Measurements from ENCODE around the gene SLIT3. TPM values are rescaled to one million over a fixed set of nuclear protein-coding genes. Genes with fewer than 3 reads are reported as not detected.

Gene SLIT3
- total and polyA plus RNA-seq, 10 of the 15 experiments (the other 5 are each of a cell fraction or from before 2014, with no cell fraction given): 0.05 TPM; not detected in 9

DNA sequence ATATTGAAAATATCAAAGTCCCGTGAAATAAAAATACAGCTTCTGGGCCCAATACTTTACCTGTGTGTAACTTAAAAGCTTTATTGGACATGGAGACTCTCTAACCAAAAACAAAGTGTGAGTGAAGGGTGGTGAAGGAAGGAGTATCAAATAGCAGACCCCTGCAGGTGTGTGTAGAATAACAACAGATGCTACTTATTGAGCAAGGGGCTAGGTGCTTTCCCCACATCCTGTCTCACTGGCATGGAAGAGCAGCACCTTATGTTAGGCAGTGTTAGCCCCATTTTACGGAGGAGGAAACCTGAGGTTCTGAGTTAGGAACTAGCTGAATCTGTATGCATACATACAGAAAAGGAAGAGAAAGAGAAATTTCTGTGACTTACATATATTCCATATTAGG lies 21.8 kb downstream of the SLIT3 start:
- CTCF ChIA-PET: interaction anchor here (0.6 kb wide), 1 partner anchor 1640 kb away, joined by 3 read pairs; no protein-coding TSS in a partner anchor

More for the DNA sequence above, 21.8 kb downstream of the SLIT3 start:
- FAIRE-seq (no peak), DNase-seq (ENCODE audit: low read depth, low spot score) (no peak), ATAC-seq (no peak)
- intact Hi-C loops (cut with micrococcal nuclease; ENCODE audit: unreplicated experiment) (no loop called here), in situ Hi-C loops (cut with MboI) (no loop called here)
- WGBS (ENCODE audit: insufficient coverage, insufficient replicate concordance, low lambda C conversion rate, missing lambda C conversion rate): 82% methylated on average over 2 of the region's 2 CpGs
- BruUV-seq (replicated peaks): no TSS peak
- no peaks in the 10 kb centered on the region for H4K20me1 ChIP-seq (ENCODE audit: control insufficient read depth, insufficient read depth)
- no peaks in the 10 kb centered on the region for H3K4me1 ChIP-seq (ENCODE audit: control insufficient read depth, insufficient read depth, low read length)
- H3K79me2 ChIP-seq (ENCODE audit: control insufficient read depth, insufficient read depth, low read length): no peaks in the 10 kb centered on the region
- RAD21 ChIA-PET (ENCODE audit: unreplicated experiment): no interaction called here
- H3K27ac ChIP-seq (ENCODE audit: control insufficient read depth, insufficient read depth): no peak overlapping the region
- H3K4me2 ChIP-seq (ENCODE audit: control insufficient read depth, insufficient read depth): no peak overlapping the region
- no peak for TF ChIP-seq MLLT1 (IDR thresholded peaks at IDR 0.05)
- no peak for TF ChIP-seq ZNF622 (IDR thresholded peaks at IDR 0.05)
- TF ChIP-seq, protein P1, sequence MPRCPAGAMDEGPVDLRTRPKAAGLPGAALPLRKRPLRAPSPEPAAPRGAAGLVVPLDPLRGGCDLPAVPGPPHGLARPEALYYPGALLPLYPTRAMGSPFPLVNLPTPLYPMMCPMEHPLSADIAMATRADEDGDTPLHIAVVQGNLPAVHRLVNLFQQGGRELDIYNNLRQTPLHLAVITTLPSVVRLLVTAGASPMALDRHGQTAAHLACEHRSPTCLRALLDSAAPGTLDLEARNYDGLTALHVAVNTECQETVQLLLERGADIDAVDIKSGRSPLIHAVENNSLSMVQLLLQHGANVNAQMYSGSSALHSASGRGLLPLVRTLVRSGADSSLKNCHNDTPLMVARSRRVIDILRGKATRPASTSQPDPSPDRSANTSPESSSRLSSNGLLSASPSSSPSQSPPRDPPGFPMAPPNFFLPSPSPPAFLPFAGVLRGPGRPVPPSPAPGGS (IDR thresholded peaks at IDR 0.05; ENCODE audit: borderline replicate concordance, insufficient read depth, low read depth, low read length, poor library complexity, severe bottlenecking): no peak
- no peak for TF ChIP-seq EZH2 (IDR thresholded peaks at IDR 0.05; ENCODE audit: borderline replicate concordance, control insufficient read depth, low read depth, low read length)
- TF ChIP-seq USF1 (IDR thresholded peaks at IDR 0.05; ENCODE audit: borderline replicate concordance, extremely low read length, insufficient read depth, low read depth, low read length): no peak
- TF ChIP-seq ETV6 (conservative IDR thresholded peaks at IDR 0.05 in 1 of 2, IDR thresholded peaks at IDR 0.05 in 1 of 2; ENCODE audit: borderline replicate concordance in 1 of 2, low read depth in 1 of 2): no peak
- TF ChIP-seq SREBF2 (IDR thresholded peaks at IDR 0.05; ENCODE audit: low read length): no peak
- TF ChIP-seq MTA3 (IDR thresholded peaks at IDR 0.05; ENCODE audit: borderline replicate concordance, low read length): no peak
- no peak for TF ChIP-seq MTA2 (IDR thresholded peaks at IDR 0.05; ENCODE audit: low read depth)
- TF ChIP-seq ZNF24 (IDR thresholded peaks at IDR 0.05): no peak
- no peak for TF ChIP-seq E2F8 (IDR thresholded peaks at IDR 0.05; ENCODE audit: low read depth, partially characterized antibody)
- no peak for TF ChIP-seq NFYB (IDR thresholded peaks at IDR 0.05; ENCODE audit: insufficient read depth, low read depth, low read length)
- TF ChIP-seq SIX5 (IDR thresholded peaks at IDR 0.05; ENCODE audit: low read depth, low read length, severe bottlenecking): no peak
- TF ChIP-seq CREB1 (IDR thresholded peaks at IDR 0.05; ENCODE audit: low read depth): no peak
- SMC1A ChIA-PET (ENCODE audit: uncharacterized antibody, unreplicated experiment): no interaction called here
- H3K36me3 ChIP-seq (ENCODE audit: control insufficient read depth in 2 of 2, insufficient read depth in 2 of 2, low read length in 1 of 2): no peaks in the 10 kb centered on the region
- POLR2A ChIA-PET: no interaction called here
- no peak overlapping the region for H3K4me3 ChIP-seq
- H3K9me3 ChIP-seq (replicated peaks; ENCODE audit: control insufficient read depth, insufficient read depth, low read length): no peaks in the 10 kb centered on the region
- H3K27me3 ChIP-seq (replicated peaks in 1 of 2; ENCODE audit: control insufficient read depth in 2 of 2, insufficient read depth in 2 of 2, low read length in 1 of 2): no peaks in the 10 kb centered on the region; a peak in 1 of 4 replicates
- H2AFZ ChIP-seq (ENCODE audit: control insufficient read depth, low read depth, low read length): no peak overlapping the region
- no peak overlapping the region for H3K9ac ChIP-seq (ENCODE audit: control insufficient read depth, insufficient read depth, low read length)
